ENCODE results near the gene MYOD1.

DNA sequence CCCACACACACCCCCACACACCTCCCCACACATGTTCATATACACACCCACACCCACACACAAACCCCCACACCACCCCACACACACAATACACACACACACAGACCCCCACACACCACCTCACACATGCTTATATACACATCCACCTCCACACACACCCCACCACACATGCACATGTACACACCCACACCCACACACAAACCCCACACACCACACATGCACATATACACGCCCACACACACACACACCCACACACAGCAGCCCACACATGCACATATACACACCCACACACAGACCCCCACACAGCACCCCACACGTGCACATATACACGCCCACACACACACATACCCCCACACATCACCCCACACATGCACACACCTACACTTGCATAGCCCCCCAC, 44.3 kb downstream of the MYOD1 start:
- TF ChIP-seq, protein P1, sequence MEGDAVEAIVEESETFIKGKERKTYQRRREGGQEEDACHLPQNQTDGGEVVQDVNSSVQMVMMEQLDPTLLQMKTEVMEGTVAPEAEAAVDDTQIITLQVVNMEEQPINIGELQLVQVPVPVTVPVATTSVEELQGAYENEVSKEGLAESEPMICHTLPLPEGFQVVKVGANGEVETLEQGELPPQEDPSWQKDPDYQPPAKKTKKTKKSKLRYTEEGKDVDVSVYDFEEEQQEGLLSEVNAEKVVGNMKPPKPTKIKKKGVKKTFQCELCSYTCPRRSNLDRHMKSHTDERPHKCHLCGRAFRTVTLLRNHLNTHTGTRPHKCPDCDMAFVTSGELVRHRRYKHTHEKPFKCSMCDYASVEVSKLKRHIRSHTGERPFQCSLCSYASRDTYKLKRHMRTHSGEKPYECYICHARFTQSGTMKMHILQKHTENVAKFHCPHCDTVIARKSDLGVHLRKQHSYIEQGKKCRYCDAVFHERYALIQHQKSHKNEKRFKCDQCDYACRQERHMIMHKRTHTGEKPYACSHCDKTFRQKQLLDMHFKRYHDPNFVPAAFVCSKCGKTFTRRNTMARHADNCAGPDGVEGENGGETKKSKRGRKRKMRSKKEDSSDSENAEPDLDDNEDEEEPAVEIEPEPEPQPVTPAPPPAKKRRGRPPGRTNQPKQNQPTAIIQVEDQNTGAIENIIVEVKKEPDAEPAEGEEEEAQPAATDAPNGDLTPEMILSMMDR (conservative IDR thresholded peaks at IDR 0.05; ENCODE audit: low read length) = no peak
- no peak for TF ChIP-seq EZH2phosphoT487 (IDR thresholded peaks at IDR 0.05; ENCODE audit: borderline replicate concordance, low read depth, low read length)
